NOMO-1 treated with dmso at 0.1 percent for 144 hours (cell line): Measurements from ENCODE around the gene LCN6.
"Not testable (repeated sequence)": the region's sequence is repeated elsewhere in the genome, so short reads cannot be mapped to it uniquely, and the experiment has no call there.

Experiments used
- DNase-seq: peaks from one replicate; lab custom pipeline; 2025; ENCODE audit not compliant: unreplicated experiment; lab: John Stamatoyannopoulos, UW

The LCN6 gene

GRCh38 chr9:136748201-136748600 lies at the start of gene LCN6:
Gene LCN6 (minus strand): TSS chr9:136748525. CDS start chr9:136748483, 42 bp downstream.
- DNase-seq = no peak

- not testable (repeated sequence) for DNase-seq
These were observed 48.5 kb upstream of the LCN6 start for GRCh38 chr9:136796775-136797347.

- no peak for DNase-seq
These were observed 48.0 kb upstream of the LCN6 start, which contains the start of gene CCDC183 for GRCh38 chr9:136796238-136796774. Gene CCDC183 (plus strand): TSS chr9:136796338. CDS start chr9:136796398, 60 bp downstream.

- no peak for DNase-seq
These were observed 46.6 kb upstream of the LCN6 start for GRCh38 chr9:136795000-136795348.

GRCh38 chr9:136794281-136794999 lies 46.1 kb upstream of the LCN6 start:
- DNase-seq = no peak

- no peak for DNase-seq
These were observed 45.0 kb upstream of the LCN6 start for GRCh38 chr9:136793086-136793946.

- DNase-seq = no peak
These were observed 44.2 kb upstream of the LCN6 start for GRCh38 chr9:136792321-136793085.

GRCh38 chr9:136791516-136792276 lies 43.4 kb upstream of the LCN6 start:
- DNase-seq = peak; percentile 62

GRCh38 chr9:136790640-136791515 lies 42.6 kb upstream of the LCN6 start, which contains the start of gene TMEM141:
Gene TMEM141 (plus strand): TSS chr9:136791344. CDS start chr9:136791371, 27 bp downstream.
- DNase-seq = peak; percentile 100

GRCh38 chr9:136789523-136789937 lies 41.2 kb upstream of the LCN6 start:
- no peak for DNase-seq

- not testable (repeated sequence) for DNase-seq
These were observed 40.6 kb upstream of the LCN6 start for GRCh38 chr9:136788644-136789522.

GRCh38 chr9:136787690-136788400 lies 39.5 kb upstream of the LCN6 start:
- peak; percentile 68 for DNase-seq

- DNase-seq = not testable (repeated sequence)
These were observed 38.7 kb upstream of the LCN6 start for GRCh38 chr9:136786983-136787382.

- DNase-seq = no peak
These were observed 38.1 kb upstream of the LCN6 start for GRCh38 chr9:136786451-136786850.

GRCh38 chr9:136785565-136786355 lies 37.4 kb upstream of the LCN6 start:
- DNase-seq = not testable (repeated sequence)

GRCh38 chr9:136784997-136785361 lies 36.7 kb upstream of the LCN6 start:
- no peak for DNase-seq
